ENCODE data around the gene PHF21B.
"Not testable (repeated sequence)": the region's sequence is repeated elsewhere in the genome, so short reads cannot be mapped to it uniquely, and the experiment has no call there.

- not testable (repeated sequence) for TF ChIP-seq EZH2 (IDR thresholded peaks at IDR 0.05; ENCODE audit: low read depth, unreplicated experiment); CTCF (conservative IDR thresholded peaks at IDR 0.05; ENCODE audit: low read depth in 2 of 2); POLR2AphosphoS5 (IDR thresholded peaks at IDR 0.05; ENCODE audit: low read depth); CREB1 (CRISPR knock-in tag; IDR thresholded peaks at IDR 0.05; ENCODE audit: low read depth); REST (IDR thresholded peaks at IDR 0.05; ENCODE audit: unreplicated experiment)
Measured at GRCh38 chr22:44904492-44905152, 105.2 kb downstream of the PHF21B start.
